Parathyroid adenoma (tissue), 2 donors: ENCODE data around the gene MYO19.

ENCODE experiments used
- H2AFZ ChIP-seq: fragments of 300-600 bp; sonication (generic); one replicate; pipeline ENCODE4 v1.7.0; 2017; ENCODE audit warnings: antibody characterized with exemption, mild to moderate bottlenecking
- H3K27ac ChIP-seq: fragments of 300-600 bp; sonication (generic); one replicate; pipeline ENCODE4 v1.7.0; 2017
- H3K27me3 ChIP-seq: fragments of 300-600 bp; sonication (generic); one replicate; pipeline ENCODE4 v1.7.0; 2017; ENCODE audit warnings: low read length; ENCODE audit not compliant: control insufficient read depth, insufficient read depth
- H3K36me3 ChIP-seq: fragments of 300-600 bp; sonication (generic); one replicate; pipeline ENCODE4 v1.7.0; 2017; ENCODE audit warnings: low read length; ENCODE audit not compliant: control insufficient read depth, insufficient read depth
- H3K4me1 ChIP-seq: fragments of 300-600 bp; sonication (generic); one replicate; pipeline ENCODE4 v1.7.0; 2017; ENCODE audit warnings: control low read depth
- H3K4me2 ChIP-seq: fragments of 300-600 bp; sonication (generic); one replicate; pipeline ENCODE4 v1.7.0; 2017; ENCODE audit warnings: low read length
- H3K4me3 ChIP-seq: fragments of 300-600 bp; sonication (generic); one replicate; pipeline ENCODE4 v1.7.0; 2017; ENCODE audit warnings: low read depth, low read length
- H3K79me2 ChIP-seq: fragments of 300-600 bp; sonication (generic); one replicate; pipeline ENCODE4 v1.7.0; 2017; ENCODE audit warnings: control low read depth
- H3K9ac ChIP-seq: fragments of 300-600 bp; sonication (generic); one replicate; pipeline ENCODE4 v1.7.0; 2017; ENCODE audit warnings: mild to moderate bottlenecking
- H3K9me3 ChIP-seq: fragments of 300-600 bp; sonication (generic); one replicate; pipeline ENCODE4 v1.7.0; 2017; ENCODE audit warnings: low read length; ENCODE audit not compliant: control insufficient read depth
- TF ChIP-seq, protein P1 (sequence below): fragments of 300-600 bp; sonication (generic); IDR thresholded peaks from one replicate; pipeline ENCODE4 v1.7.0; 2017; ENCODE audit warnings: antibody characterized with exemption, mild to moderate bottlenecking
- donor health status: primary hyperparathyroidism.

MYO19 gene

DNA sequence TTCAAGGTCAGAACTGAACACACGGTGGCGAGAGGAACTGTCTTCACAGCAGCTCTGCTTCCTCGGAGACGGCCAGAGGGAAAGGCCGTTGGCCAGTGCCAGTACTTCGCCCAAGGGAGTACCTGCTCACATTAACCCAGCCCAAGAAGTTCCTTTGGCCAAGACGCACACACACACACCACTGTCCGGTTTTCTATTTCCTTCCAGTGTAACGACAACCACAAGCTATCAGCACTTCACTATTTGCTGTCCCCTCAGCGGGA is 9.3 kb upstream of the MYO19 start:
- H3K9ac ChIP-seq: peak overlapping the region; percentile 94
- H3K4me2 ChIP-seq: peak overlapping the region; percentile 96
- peaks cover 21% of the 10 kb centered on the region for H3K4me1 ChIP-seq
- H2AFZ ChIP-seq: peak overlapping the region; percentile 98
- H3K27ac ChIP-seq: peak overlapping the region; percentile 100
- H3K79me2 ChIP-seq: peaks cover 40% of the 10 kb centered on the region
- no peaks in the 10 kb centered on the region for H3K9me3 ChIP-seq
- peak overlapping the region; percentile 100 for H3K4me3 ChIP-seq
- no peaks in the 10 kb centered on the region for H3K36me3 ChIP-seq
- TF ChIP-seq, protein P1, sequence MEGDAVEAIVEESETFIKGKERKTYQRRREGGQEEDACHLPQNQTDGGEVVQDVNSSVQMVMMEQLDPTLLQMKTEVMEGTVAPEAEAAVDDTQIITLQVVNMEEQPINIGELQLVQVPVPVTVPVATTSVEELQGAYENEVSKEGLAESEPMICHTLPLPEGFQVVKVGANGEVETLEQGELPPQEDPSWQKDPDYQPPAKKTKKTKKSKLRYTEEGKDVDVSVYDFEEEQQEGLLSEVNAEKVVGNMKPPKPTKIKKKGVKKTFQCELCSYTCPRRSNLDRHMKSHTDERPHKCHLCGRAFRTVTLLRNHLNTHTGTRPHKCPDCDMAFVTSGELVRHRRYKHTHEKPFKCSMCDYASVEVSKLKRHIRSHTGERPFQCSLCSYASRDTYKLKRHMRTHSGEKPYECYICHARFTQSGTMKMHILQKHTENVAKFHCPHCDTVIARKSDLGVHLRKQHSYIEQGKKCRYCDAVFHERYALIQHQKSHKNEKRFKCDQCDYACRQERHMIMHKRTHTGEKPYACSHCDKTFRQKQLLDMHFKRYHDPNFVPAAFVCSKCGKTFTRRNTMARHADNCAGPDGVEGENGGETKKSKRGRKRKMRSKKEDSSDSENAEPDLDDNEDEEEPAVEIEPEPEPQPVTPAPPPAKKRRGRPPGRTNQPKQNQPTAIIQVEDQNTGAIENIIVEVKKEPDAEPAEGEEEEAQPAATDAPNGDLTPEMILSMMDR: peak; percentile 12
- H3K27me3 ChIP-seq: no peaks in the 10 kb centered on the region

DNA sequence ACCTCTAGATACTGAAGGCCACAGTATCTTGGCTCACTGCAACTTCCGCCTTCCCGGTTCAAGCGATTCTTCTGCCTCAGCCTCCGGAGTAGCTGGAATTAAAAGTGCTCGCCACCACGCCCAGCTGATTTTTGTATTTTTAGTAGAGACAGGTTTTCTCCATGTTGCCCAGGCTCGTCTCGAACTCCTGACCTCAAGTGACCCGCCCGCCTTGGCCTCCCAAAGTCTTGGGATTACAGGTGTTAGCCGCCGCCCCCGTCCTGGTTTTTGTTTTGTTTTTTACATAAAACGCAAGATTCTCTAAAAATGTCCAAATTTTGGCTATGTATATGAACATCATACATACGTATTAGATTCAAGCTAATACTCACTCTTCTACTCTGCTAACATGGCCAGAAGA is 8.1 kb upstream of the MYO19 start:
- peaks cover 21% of the 10 kb centered on the region for H3K4me1 ChIP-seq
- no peak overlapping the region for H3K4me3 ChIP-seq
- H3K9me3 ChIP-seq: no peaks in the 10 kb centered on the region
- H3K27me3 ChIP-seq: no peaks in the 10 kb centered on the region
- H2AFZ ChIP-seq: no peak overlapping the region
- H3K36me3 ChIP-seq: no peaks in the 10 kb centered on the region
- no peak overlapping the region for H3K9ac ChIP-seq
- H3K79me2 ChIP-seq: peaks cover 31% of the 10 kb centered on the region
- TF ChIP-seq, protein P1: no peak
- no peak overlapping the region for H3K4me2 ChIP-seq
- H3K27ac ChIP-seq: peak overlapping the region; percentile 100

DNA sequence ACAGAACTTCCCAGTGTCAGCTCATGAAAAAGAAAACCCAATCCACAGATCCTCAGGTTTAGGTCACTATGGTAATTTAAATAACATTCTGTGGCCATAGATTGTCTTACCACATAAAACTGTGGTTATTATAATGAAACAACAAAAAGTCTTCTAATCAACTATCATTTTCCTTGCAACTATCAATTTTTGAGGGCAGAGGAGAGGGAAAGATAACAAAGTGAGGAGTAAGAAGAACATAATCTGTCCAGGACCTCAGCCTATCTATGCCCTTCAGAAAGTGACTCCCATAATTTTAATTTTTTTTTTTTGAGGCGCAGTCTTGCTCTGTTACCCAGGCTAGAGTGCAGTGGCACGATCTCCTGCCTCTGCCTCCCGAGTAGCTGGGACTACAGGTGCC is 6.0 kb upstream of the MYO19 start:
- Histone ChIP-seq H2AFZ (no peak overlapping the region), H3K27me3 (no peaks in the 10 kb centered on the region), H3K9ac (no peak overlapping the region), H3K36me3 (no peaks in the 10 kb centered on the region), H3K4me1 (peaks cover 10% of the 10 kb centered on the region), H3K27ac (no peak overlapping the region), H3K4me2 (no peak overlapping the region), H3K4me3 (no peak overlapping the region), H3K79me2 (peaks cover 18% of the 10 kb centered on the region), H3K9me3 (no peaks in the 10 kb centered on the region)
- TF ChIP-seq, protein P1: no peak

DNA sequence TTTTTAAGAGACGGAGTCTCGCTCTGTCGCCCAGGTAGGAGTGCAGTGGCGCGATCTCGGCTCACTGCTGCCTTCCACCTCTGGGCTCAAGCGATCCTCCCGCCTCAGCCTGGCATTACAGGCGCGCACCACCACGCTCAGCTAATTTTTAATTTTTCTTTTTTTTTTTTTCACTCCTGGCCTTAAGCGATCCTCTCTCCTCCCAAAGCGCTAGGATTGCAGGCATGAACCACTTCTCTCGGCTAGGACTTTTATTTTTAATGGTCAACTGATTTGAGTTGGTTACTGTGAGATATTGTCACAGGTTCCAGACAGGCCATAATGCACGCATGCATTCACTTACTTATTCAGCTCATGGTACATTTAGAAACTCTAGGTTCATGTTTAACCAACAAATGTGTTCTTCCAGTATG is 1.0 kb upstream of the MYO19 start:
- Histone ChIP-seq H3K27me3 (no peaks in the 10 kb centered on the region), H3K9ac (peak overlapping the region; percentile 47)

More for the DNA sequence above, 1.0 kb upstream of the MYO19 start:
- Histone ChIP-seq H3K36me3 (no peaks in the 10 kb centered on the region), H3K9me3 (no peaks in the 10 kb centered on the region), H3K27ac (peak overlapping the region; percentile 93), H2AFZ (peak overlapping the region; percentile 95), H3K79me2 (peaks cover 6% of the 10 kb centered on the region), H3K4me2 (peak overlapping the region; percentile 85), H3K4me3 (peak overlapping the region; percentile 80), H3K4me1 (peaks cover 5% of the 10 kb centered on the region)
- TF ChIP-seq, protein P1: no peak
